Upper lobe of left lung (tissue), 6 donors: ENCODE results near the gene JAG2. TPM values are rescaled to one million over a fixed set of nuclear protein-coding genes. Genes with fewer than 3 reads are reported as not detected.

ENCODE experiments used
- ATAC-seq, 2 donors: fragments of 200-7000 bp; cut with Tn5 transposase; one replicate each; pipeline ENCODE4 v1.9.1; 2022; ENCODE audit warnings: mild to moderate bottlenecking in 2 of 2, moderate library complexity in 2 of 2; ENCODE audit not compliant: low FRiP score in 2 of 2
- DNase-seq, 2 donors: peaks; one replicate each; pipeline ENCODE4 v3.0.0-alpha.2; 2019 to 2020
- H3K27ac ChIP-seq, 4 donors: fragments of 200-600 bp; sonication (generic); one replicate each; pipeline ENCODE4 v1.5.1; 2016 to 2019
- H3K27me3 ChIP-seq, 4 donors: fragments of 200-600 bp; sonication (generic); one replicate each; pipeline ENCODE4 v1.5.1; 2017 to 2019
- H3K36me3 ChIP-seq, 4 donors: fragments of 200-600 bp; sonication (generic); one replicate each; pipeline ENCODE4 v1.5.1; 2016 to 2019
- H3K4me1 ChIP-seq, 4 donors: fragments of 200-600 bp; sonication (generic); one replicate each; pipeline ENCODE4 v1.5.1; 2018 to 2019
- H3K4me3 ChIP-seq, 4 donors: fragments of 200-600 bp; sonication (generic); one replicate each; pipeline ENCODE4 v1.5.1; 2017 to 2019; ENCODE audit warnings: mild to moderate bottlenecking in 2 of 4, moderate library complexity in 1 of 4
- H3K9me3 ChIP-seq, 4 donors: fragments of 200-600 bp; sonication (generic); one replicate each; pipeline ENCODE4 v1.5.1; 2018 to 2019
- EP300 ChIP-seq, 4 donors: sonication (generic); formaldehyde crosslinking; IDR thresholded peaks; one replicate each; pipeline ENCODE4 v1.5.1; 2017; ENCODE audit warnings: antibody characterized with exemption in 4 of 4, control low read depth in 2 of 4
- POLR2A ChIP-seq, 4 donors: fragments of 450-650 bp; IDR thresholded peaks; one replicate each; pipeline ENCODE4 v1.5.1; 2016 to 2017; ENCODE audit warnings: antibody characterized with exemption in 4 of 4, mild to moderate bottlenecking in 2 of 4
- POLR2AphosphoS5 ChIP-seq, 2 donors: sonication (generic); formaldehyde crosslinking; IDR thresholded peaks; one replicate each; pipeline ENCODE4 v1.5.1; 2017; ENCODE audit warnings: antibody characterized with exemption in 2 of 2
- WGBS, 2 donors: methylation state at CpG; one replicate each; pipeline ENCODE4 v1.1.5; 2017 to 2018; 5-methylcytosine and 5-hydroxymethylcytosine counted together
- total RNA-seq, 6 donors: library from RNA; depleted of rRNA in 4 of 6; stranded (reverse); fragments of >200 nt in 4 of 6; gene quantifications; one replicate each; pipeline versions ENCODE4 v1.1.0 to v1.2.1, GENCODE V29; 2016 to 2021
- TF ChIP-seq, protein P1 (sequence below), 6 experiments: fragments of 450-650 bp in 4 of 6; fragments of 200-600 bp in 2 of 6; sonication (generic) in 2 of 6; IDR thresholded peaks; one replicate each; pipeline ENCODE4 v1.5.1; 2016 to 2019; ENCODE audit warnings: antibody characterized with exemption in 6 of 6
- donor health status: DM: no; HTN: no; CAD: no; lungs with moderate emphysema.
- donor health status: DM: no; HTN: yes; CAD: no; lungs with severe emphysema.

Gene JAG2
- total RNA-seq, 6 donors from 2014 or later = 14.9 to 43.4 (median 23.8) TPM

DNA sequence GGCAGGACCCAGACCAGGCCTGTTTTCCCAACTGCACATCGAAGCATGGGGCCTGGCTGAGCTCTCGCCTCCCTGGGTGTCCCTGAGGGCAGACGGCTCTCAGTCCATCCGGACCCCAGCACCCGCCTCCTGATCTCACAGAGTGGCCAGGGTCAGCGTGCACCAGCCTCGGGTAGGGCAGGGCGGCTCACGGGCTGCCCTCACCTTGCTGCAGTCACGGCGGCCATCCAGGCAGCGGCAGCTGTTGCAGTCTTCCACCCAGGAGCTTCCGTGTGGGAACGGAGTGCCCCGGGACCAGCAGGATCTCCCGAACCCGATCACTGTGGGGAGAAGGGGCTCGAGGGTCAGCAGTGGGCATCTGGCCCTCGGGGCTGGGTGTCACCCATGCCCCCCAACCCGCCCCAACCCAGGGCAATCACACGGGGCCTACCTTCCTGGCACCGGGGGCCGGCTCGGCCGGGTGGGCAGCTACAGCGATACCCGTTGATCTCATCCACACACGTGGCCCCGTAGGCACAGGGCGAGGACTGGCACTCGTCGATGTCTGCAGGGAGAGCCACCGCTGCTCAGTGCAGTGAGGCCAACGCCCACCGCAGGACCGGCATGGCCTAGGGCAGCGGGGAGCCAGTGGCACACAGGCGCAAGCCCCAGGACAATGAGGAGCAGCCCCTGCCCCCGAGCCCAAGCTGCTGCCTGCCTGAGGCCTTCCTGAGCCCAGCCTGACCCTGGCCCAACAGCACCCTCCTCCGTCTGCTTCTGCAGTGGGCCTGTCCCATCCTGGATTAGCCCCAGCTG, 22.2 kb downstream of the JAG2 start:
- Histone ChIP-seq H3K36me3 (peaks cover 0 to 56% (median 31%) of the 10 kb centered on the region in 4 donors), H3K4me3 (no peak overlapping the region), H3K27ac (no peak overlapping the region), H3K9me3 (no peaks in the 10 kb centered on the region), H3K27me3 (no peaks in the 10 kb centered on the region), H3K4me1 (no peaks in the 10 kb centered on the region)
- TF ChIP-seq EP300 (IDR thresholded peaks at IDR 0.05) (no peak), POLR2AphosphoS5 (IDR thresholded peaks at IDR 0.05) (no peak), POLR2A (IDR thresholded peaks at IDR 0.05) (no peak)
- TF ChIP-seq, protein P1, sequence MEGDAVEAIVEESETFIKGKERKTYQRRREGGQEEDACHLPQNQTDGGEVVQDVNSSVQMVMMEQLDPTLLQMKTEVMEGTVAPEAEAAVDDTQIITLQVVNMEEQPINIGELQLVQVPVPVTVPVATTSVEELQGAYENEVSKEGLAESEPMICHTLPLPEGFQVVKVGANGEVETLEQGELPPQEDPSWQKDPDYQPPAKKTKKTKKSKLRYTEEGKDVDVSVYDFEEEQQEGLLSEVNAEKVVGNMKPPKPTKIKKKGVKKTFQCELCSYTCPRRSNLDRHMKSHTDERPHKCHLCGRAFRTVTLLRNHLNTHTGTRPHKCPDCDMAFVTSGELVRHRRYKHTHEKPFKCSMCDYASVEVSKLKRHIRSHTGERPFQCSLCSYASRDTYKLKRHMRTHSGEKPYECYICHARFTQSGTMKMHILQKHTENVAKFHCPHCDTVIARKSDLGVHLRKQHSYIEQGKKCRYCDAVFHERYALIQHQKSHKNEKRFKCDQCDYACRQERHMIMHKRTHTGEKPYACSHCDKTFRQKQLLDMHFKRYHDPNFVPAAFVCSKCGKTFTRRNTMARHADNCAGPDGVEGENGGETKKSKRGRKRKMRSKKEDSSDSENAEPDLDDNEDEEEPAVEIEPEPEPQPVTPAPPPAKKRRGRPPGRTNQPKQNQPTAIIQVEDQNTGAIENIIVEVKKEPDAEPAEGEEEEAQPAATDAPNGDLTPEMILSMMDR (IDR thresholded peaks at IDR 0.05) = no peak
- DNase-seq (peak in 1 of 2 donors; percentile 83), ATAC-seq (no peak)
- WGBS, 2 donors = 92 to 93% methylated on average over 6 to 39 of the region's 40 CpGs

DNA sequence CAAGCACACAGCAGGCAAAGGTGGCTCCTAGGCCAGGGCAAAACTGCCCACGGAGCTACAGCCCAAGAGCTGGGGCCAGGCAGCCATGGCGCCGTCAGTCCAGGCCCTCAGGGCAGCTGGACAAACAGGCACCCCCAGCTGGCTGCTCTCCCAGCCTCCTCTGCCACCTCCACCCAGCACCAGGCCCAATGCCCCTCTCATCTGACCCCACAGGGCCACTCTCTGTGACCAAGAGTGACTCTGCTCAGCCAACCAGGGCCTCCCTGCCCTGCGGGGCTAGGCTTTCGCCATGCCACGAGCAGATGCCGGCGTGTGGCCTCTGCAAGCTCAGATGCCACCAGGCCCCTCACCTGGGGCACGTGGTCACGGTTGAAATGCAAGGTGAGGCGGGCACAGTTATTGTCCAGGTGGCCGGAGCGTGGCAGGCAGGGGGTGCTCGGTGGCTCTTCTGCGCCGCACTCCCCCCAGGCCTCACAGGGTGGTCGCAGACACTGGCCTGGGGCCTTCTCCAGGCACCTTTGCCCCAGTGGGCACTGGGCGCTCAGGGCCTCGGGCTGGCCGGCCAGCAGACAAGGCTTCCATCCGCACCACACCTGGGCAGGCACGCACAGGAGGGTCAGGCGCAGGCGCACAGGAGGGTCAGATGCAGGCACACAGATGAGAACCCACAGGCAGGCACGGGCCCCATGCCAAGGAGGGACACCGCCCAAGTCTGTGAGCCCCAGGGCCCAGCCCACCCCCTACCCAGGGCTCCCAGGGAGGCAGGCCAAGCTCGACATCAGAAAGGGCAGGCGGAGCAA, 23.0 kb downstream of the JAG2 start:
- H3K36me3 ChIP-seq = peaks cover 0 to 53% (median 29%) of the 10 kb centered on the region in 4 donors
- peaks cover 0 to 4% (median under 1%) of the 10 kb centered on the region in 4 donors for H3K9me3 ChIP-seq
- no peak overlapping the region for H3K27ac ChIP-seq
- TF ChIP-seq, protein P1 (IDR thresholded peaks at IDR 0.05) = no peak
- DNase-seq = peak in 1 of 2 donors; percentile 73
- no peak overlapping the region for H3K4me3 ChIP-seq
- WGBS, 2 donors = 98 to 100% methylated on average over 5 to 24 of the region's 28 CpGs
- no peaks in the 10 kb centered on the region for H3K4me1 ChIP-seq
- H3K27me3 ChIP-seq = no peaks in the 10 kb centered on the region
- ATAC-seq = no peak

DNA sequence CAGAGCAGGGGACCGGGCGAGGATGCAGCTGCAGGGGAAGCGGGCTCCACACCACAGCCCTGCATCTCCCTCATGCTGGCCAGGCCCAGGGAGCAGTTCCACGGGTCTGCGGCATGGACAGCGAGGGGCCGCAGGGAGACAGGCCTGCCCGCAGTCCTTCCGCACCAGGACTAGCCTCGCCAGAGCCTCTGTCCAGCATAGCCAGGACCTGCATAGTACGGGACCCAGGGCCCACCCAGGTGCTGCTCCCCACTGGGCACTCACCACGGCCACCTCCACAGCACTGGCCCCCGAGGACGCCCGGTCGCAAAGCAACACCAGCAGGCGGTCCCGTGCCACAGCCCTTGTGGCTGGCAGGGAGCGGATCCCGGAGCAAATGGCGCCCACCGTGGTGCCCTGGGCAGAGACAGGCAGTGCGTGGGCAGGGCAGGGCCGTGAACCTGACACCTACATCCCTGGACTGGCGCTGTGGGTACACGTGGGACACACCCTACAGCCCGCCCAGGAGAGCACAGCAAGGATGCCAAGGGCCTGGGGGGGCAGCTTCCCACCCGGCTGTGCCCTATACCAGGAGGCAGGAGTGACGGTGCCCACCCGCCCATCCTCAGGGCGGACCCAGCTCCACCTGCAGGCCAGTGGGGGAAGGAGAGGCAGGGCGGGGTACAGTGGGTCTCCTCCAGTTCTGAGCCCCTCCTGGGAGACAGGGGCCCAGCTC, 23.8 kb downstream of the JAG2 start:
- no peaks in the 10 kb centered on the region for H3K27me3 ChIP-seq
- DNase-seq (peak in 1 of 2 donors; percentile 75), ATAC-seq (no peak)
- H3K4me1 ChIP-seq = no peaks in the 10 kb centered on the region
- no peak for TF ChIP-seq POLR2A (IDR thresholded peaks at IDR 0.05)
- TF ChIP-seq POLR2AphosphoS5 (IDR thresholded peaks at IDR 0.05) = no peak
- no peak for TF ChIP-seq EP300 (IDR thresholded peaks at IDR 0.05)
- TF ChIP-seq, protein P1 (IDR thresholded peaks at IDR 0.05) = no peak
- no peak overlapping the region for H3K27ac ChIP-seq
- H3K4me3 ChIP-seq = no peak overlapping the region
- H3K9me3 ChIP-seq = peaks cover 6 to 11% (median 8%) of the 10 kb centered on the region in 4 donors
- peaks cover 0 to 55% (median 27%) of the 10 kb centered on the region in 4 donors for H3K36me3 ChIP-seq
- WGBS, 2 donors = 95 to 100% methylated on average over 3 to 21 of the region's 32 CpGs

DNA sequence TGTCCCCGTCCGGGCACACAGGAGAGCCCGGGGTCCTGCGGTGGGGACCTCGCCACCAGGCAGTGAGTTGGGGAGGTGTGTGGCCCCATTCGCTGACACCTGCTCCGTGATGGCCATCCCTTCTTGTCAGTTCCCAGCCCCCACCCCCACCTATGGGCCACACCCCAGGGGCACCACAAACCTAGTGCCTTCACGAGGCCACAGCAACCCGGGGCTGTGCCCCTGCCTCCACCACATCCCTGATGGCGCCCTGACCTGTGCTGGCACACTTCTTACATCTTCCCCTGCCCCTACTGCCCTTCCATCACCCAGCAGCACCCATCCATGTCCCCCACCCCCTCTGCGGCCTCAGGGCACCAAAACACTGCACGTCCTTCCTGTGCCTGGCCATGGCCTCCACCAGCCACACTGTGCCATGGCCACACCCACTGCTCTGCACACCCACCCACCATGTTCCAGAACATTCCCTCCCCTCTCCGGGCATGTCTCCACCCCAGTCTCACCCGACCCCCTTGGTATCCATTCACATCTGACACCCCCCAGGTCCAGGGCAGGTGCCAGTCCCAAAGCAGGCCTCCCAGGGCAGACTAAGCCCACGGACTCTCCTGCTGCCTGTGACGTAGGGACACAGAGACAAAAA, 24.4 kb downstream of the JAG2 start:
- TF ChIP-seq EP300 (IDR thresholded peaks at IDR 0.05) (no peak), POLR2A (IDR thresholded peaks at IDR 0.05) (no peak), POLR2AphosphoS5 (IDR thresholded peaks at IDR 0.05) (no peak)
- TF ChIP-seq, protein P1 (IDR thresholded peaks at IDR 0.05) = no peak
- Histone ChIP-seq H3K36me3 (peaks cover 0 to 54% (median 27%) of the 10 kb centered on the region in 4 donors), H3K27ac (no peak overlapping the region), H3K27me3 (no peaks in the 10 kb centered on the region), H3K9me3 (peaks cover 8 to 17% (median 12%) of the 10 kb centered on the region in 4 donors), H3K4me1 (no peaks in the 10 kb centered on the region), H3K4me3 (no peak overlapping the region)
- 91 to 93% methylated on average over 14 to 15 of the region's 16 CpGs for WGBS, 2 donors
- DNase-seq = peak in 1 of 2 donors; percentile 56
- ATAC-seq = no peak
